ENCODE data around the gene TMEM126A.
"Not testable (repeated sequence)": the region's sequence is repeated elsewhere in the genome, so short reads cannot be mapped to it uniquely, and the experiment has no call there.

TMEM126A gene

DNA sequence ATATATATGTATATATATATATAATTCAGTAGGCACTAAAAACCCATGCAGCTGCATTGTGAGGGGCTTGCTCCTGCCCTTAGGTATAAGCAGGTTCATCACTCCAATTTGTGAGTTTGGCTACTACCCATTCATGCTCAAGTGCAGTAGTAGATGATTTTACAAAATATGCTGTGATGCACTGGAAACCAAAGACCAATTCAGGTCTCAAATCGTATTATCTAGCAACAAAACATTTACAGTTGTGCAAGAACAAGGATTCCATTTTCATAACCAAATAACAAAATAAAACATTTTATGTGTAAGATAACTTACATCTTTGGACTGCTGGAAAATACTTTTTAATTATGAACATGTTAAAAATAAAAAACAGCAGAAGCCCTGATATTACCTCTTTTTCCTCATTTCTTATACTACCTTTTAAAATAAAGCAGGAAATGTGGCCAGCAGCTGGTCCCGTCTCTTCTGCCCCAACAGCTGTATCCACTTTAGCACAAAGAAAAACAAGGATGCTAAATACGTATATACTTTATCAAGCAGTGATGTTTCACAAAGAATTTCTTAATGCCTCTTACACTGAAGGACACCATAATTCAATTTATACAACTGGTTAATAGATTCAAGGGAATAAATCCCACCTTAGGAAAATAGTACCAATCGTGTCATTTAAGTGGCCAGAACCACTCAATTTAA lies 14.4 kb downstream of the TMEM126A start:
- no peak for DNase-seq

DNA sequence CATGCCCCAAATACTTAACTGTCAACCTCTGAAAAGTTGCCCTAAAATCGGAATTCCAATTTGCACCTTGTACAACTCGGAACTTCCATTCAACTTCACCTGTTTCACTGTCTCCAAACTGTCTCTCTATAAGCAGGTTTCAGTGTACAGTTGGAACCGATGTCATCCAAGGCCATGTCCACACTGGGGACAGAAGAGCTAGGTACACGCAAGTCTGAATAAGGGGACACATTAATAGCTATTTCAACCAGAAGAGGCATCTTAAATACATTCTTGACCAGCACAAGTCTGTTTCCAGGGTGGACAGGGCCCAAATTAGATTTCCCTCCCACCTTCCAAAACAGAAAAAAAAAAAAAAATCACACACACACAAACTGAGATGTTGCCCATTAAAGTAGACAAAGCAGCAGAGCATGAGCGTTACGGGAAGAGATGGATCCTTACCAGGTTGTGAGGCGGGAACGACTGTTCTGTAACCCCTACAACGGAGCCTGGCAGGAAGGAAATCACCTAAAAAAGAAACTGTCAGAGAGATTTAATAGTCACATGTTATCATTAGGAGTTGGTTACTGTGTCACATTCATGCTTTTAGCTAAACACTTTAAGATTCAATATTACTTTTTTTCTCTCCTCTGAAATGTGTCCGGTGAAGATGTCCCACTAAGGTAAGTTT lies 15.4 kb downstream of the TMEM126A start:
- no peak for DNase-seq

GRCh38 chr11:85663753-85664614 lies 16.2 kb downstream of the TMEM126A start:
- peak; percentile 77 for DNase-seq

DNA sequence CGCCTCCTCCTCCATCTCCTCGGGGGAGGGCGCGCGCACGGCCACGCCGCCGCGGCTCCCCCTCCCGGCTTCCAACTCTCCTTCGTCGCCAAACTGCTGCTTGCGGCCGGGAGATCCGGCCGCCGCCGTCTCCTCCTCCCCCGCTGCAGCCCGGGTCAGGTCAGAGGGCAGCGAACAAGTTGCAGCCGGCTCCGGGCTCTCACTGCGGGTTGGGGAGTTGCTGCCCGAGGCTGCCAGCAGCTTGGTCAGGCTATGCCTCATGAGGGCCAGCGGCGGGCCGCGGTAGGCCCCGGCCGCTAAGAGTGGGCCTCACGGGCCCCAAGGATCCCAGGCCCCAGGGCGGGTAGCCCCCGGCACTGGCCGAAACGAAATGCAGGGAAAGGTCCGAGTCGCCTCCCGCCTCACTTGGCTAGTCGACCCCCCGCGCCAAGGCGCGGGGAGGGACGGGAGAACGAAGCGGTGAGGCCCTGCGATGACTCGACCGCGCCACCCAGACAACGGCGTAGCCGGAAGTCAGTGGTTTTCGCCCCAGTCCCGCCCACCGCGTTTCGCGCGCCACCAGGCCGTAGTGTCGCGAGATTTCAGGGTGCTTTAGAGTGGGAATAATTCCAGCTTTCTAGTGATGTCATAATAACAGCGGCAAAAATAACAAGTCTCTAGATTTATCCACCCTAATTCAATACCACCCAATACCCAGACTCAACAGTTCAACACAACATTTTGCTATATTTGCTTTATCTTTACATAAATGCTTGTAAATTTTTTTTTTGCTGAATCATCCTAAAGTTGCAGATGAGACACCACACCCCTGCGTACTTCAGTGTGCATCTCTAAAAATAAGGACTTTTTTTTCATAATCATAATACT lies 17.1 kb downstream of the TMEM126A start, which contains the start of gene CREBZF:
Gene CREBZF, minus strand, starts transcription at position 515 of the 867 bp plus-strand sequence. Its CDS starts 254 bp downstream, at position 261.
- peak; percentile 85 for DNase-seq

DNA sequence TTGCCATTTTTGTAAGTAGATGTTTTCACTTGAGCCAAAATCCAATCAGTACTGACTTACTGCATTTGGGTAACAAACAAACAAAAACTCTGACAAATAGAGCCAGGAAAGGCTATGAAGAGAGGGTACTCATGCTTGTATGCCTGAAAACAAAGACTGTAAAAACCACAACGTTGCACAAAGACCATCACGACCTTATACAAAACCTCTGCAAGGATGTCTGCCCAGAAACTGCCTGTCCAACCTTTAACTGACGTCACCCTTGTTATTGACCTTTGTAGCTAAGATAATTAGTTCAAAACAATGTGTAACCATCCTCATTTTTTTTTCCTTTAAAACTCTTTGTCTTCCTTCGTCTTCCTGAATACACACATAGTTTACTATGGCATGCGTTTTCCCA lies 18.0 kb downstream of the TMEM126A start:
- no peak for DNase-seq

- DNase-seq, result no peak
Observed at GRCh38 chr11:85666687-85667086, 18.9 kb downstream of the TMEM126A start.

DNA sequence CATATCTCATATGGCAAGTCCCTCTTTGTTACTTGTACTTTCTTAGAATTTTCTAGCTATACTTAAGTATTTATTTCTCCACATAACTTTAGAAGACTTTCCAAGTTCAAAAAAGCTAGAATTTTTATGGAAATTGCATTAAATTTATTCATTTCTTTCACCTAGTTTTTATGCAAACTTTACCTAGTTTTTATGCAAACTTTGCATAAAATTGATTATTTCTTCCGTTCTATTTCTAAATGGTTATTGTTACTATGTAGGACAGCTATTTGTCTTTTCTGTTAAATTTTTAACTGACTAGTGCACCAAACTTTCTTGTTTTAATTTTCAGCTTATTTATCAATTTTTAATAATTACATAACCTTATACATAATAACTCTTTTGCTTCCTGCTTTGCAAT lies 20.4 kb downstream of the TMEM126A start:
- DNase-seq, result no peak

GRCh38 chr11:85670949-85671663 lies 23.3 kb downstream of the TMEM126A start:
- not testable (repeated sequence) for DNase-seq

GRCh38 chr11:85672105-85672902 lies 24.5 kb downstream of the TMEM126A start:
- DNase-seq, result no peak

- DNase-seq, result no peak
Observed at GRCh38 chr11:85673393-85673792, 25.6 kb downstream of the TMEM126A start.

DNA sequence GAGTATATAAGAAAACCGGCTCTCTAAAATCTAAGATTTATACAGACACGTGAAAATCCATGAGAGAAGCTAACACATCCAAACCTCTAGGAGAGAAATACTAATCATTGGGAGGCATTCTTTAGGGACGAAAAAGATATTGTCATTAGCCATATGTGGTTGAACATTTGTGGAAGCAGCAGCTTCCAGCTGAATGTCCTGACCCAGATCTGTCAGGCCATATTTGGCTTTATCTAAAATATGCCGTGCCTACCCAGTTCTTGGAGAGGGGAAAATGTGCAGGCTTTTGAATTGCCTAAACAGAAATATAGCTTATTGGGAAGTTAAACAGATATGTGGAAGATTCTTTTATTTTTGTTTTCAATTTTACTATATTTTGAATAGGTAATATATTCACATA lies 31.8 kb downstream of the TMEM126A start:
- DNase-seq, result no peak

DNA sequence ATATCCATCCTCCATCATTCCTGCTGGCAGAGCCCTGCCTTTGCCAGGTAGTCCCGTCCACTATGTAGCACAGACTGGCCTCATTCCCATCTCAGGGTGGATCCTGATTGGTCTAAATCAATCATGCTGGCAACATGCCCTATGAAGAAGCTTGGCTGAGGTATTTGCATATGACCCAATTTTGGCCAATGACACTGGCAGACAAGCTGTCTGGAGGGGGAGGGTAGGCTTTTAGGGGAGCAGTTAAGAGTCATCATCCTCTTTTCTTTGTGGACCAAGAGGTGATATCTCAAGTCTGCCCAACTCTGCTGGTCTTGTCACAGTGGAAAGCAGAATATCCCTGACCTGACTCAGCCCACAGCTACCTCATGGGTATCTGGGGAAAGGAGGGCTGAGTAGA lies 33.1 kb downstream of the TMEM126A start:
- DNase-seq, result no peak

GRCh38 chr11:85682330-85683305 lies 34.9 kb downstream of the TMEM126A start:
- peak; percentile 52 for DNase-seq

- DNase-seq, result no peak
Observed at GRCh38 chr11:85685125-85685819, 37.5 kb downstream of the TMEM126A start.

- DNase-seq, result no peak
Observed at GRCh38 chr11:85685820-85686459, 38.2 kb downstream of the TMEM126A start, which contains the start of gene CCDC89. TSS of gene CCDC89 (minus strand) at chr11:85686195. CDS start at chr11:85686130, 65 bp downstream.

DNA sequence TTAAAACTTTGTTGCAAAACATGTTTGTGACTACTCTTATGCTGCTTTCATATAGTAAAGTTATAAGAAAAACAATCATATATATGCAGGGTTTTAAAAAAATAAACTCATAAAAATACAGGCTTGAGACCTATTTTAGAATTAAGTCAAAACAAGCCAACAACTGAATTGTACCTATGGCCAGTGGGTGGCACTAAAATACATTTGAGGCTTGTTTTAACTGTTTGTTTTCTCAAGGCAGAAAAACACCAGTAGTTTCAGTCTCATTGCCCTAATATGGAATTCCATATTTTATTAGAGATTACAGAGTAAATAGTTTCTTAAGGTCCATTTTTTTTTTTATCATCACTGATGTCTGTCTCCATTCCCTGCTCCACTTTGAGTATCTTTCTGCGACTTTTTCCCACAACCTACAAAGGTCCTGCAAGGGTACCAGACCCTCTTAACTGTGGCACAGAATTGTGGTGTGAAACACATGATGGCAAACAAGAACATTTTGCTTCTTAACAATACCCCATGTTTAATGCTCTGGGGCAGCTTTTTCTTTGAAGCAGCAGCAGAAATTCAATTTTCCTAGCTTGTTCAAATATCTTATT lies 46.7 kb downstream of the TMEM126A start:
- no peak for DNase-seq

DNA sequence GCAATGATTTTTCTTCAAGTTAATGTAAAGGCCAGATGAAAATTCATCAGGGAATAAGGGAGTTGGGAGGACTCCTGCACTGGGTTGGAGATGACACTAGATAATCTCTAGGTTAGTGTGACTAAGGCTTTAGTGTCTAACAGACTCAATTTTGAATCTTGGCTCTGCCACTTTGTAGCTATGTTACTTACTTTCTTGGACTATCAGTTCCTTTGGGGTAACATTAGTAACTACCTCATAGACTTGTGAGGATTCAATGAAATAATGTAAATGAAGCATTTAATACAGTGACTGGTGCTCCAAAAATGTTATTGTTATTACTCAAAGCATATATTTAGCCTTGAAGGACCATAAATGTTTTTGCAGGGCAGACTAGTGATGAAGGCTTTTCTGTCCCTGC lies 47.8 kb downstream of the TMEM126A start:
- DNase-seq, result no peak

GRCh38 chr11:85697747-85698146 lies 50.0 kb downstream of the TMEM126A start:
- no peak for DNase-seq
